Measurements from ENCODE around the gene GPR82.
"Not testable (repeated sequence)": the region's sequence is repeated elsewhere in the genome, so short reads cannot be mapped to it uniquely, and the experiment has no call there.

GPR82 gene

GRCh38 chrX:41723826-41724225 is at the start of gene GPR82:
Gene GPR82 (plus strand): TSS chrX:41724181. CDS start chrX:41727027, 2,846 bp downstream.
- in situ Hi-C loops (cut with MboI; ENCODE audit: low sequenced_read_pairs): no loop called here

- in situ Hi-C loops (cut with MboI; ENCODE audit: low sequenced_read_pairs): not testable (repeated sequence)
Measured at GRCh38 chrX:41676361-41676760, 47.6 kb upstream of the GPR82 start.

GRCh38 chrX:41677183-41678060 is 46.6 kb upstream of the GPR82 start:
- in situ Hi-C loops (cut with MboI; ENCODE audit: low sequenced_read_pairs): no loop called here

- in situ Hi-C loops (cut with MboI; ENCODE audit: low sequenced_read_pairs): no loop called here
Measured at GRCh38 chrX:41684138-41684537, 39.8 kb upstream of the GPR82 start.

GRCh38 chrX:41684940-41685339 is 39.0 kb upstream of the GPR82 start:
- in situ Hi-C loops (cut with MboI; ENCODE audit: low sequenced_read_pairs): no loop called here

- in situ Hi-C loops (cut with MboI; ENCODE audit: low sequenced_read_pairs): no loop called here
Measured at GRCh38 chrX:41686788-41687187, 37.2 kb upstream of the GPR82 start.

- in situ Hi-C loops (cut with MboI; ENCODE audit: low sequenced_read_pairs): no loop called here
Measured at GRCh38 chrX:41688156-41688555, 35.8 kb upstream of the GPR82 start.

- in situ Hi-C loops (cut with MboI; ENCODE audit: low sequenced_read_pairs): no loop called here
Measured at GRCh38 chrX:41688835-41689234, 35.1 kb upstream of the GPR82 start, which contains the start of gene GPR34. Gene GPR34 (plus strand): TSS chrX:41688973. CDS start chrX:41695634, 6,661 bp downstream.

GRCh38 chrX:41689711-41690110 is 34.3 kb upstream of the GPR82 start:
- in situ Hi-C loops (cut with MboI; ENCODE audit: low sequenced_read_pairs): no loop called here

GRCh38 chrX:41692162-41692749 is 31.7 kb upstream of the GPR82 start:
- in situ Hi-C loops (cut with MboI; ENCODE audit: low sequenced_read_pairs): no loop called here

- in situ Hi-C loops (cut with MboI; ENCODE audit: low sequenced_read_pairs): no loop called here
Measured at GRCh38 chrX:41693024-41693423, 31.0 kb upstream of the GPR82 start.

GRCh38 chrX:41695426-41695825 is 28.6 kb upstream of the GPR82 start:
- in situ Hi-C loops (cut with MboI; ENCODE audit: low sequenced_read_pairs): no loop called here

GRCh38 chrX:41703574-41704029 is 20.4 kb upstream of the GPR82 start:
- in situ Hi-C loops (cut with MboI; ENCODE audit: low sequenced_read_pairs): no loop called here

GRCh38 chrX:41705042-41705441 is 18.9 kb upstream of the GPR82 start:
- in situ Hi-C loops (cut with MboI; ENCODE audit: low sequenced_read_pairs): no loop called here

GRCh38 chrX:41705680-41706374 is 18.2 kb upstream of the GPR82 start:
- in situ Hi-C loops (cut with MboI; ENCODE audit: low sequenced_read_pairs): no loop called here

GRCh38 chrX:41707218-41707617 is 16.8 kb upstream of the GPR82 start:
- in situ Hi-C loops (cut with MboI; ENCODE audit: low sequenced_read_pairs): no loop called here

- in situ Hi-C loops (cut with MboI; ENCODE audit: low sequenced_read_pairs): no loop called here
Measured at GRCh38 chrX:41708486-41708885, 15.5 kb upstream of the GPR82 start.

- in situ Hi-C loops (cut with MboI; ENCODE audit: low sequenced_read_pairs): no loop called here
Measured at GRCh38 chrX:41711021-41711667, 12.8 kb upstream of the GPR82 start.

GRCh38 chrX:41716222-41716621 is 7.8 kb upstream of the GPR82 start:
- in situ Hi-C loops (cut with MboI; ENCODE audit: low sequenced_read_pairs): no loop called here

GRCh38 chrX:41716767-41717473 is 7.1 kb upstream of the GPR82 start:
- in situ Hi-C loops (cut with MboI; ENCODE audit: low sequenced_read_pairs): no loop called here
